Upper lobe of left lung (tissue), 4 donors: ENCODE results near the gene ATP6V1F.

Experiments used
- EP300 ChIP-seq, 4 donors: sonication (generic); formaldehyde crosslinking; IDR thresholded peaks; one replicate each; pipeline ENCODE4 v1.5.1; 2017; ENCODE audit warnings: antibody characterized with exemption in 4 of 4, control low read depth in 2 of 4
- POLR2A ChIP-seq, 4 donors: fragments of 450-650 bp; IDR thresholded peaks; one replicate each; pipeline ENCODE4 v1.5.1; 2016 to 2017; ENCODE audit warnings: antibody characterized with exemption in 4 of 4, mild to moderate bottlenecking in 2 of 4
- POLR2AphosphoS5 ChIP-seq, 2 donors: sonication (generic); formaldehyde crosslinking; IDR thresholded peaks; one replicate each; pipeline ENCODE4 v1.5.1; 2017; ENCODE audit warnings: antibody characterized with exemption in 2 of 2
- TF ChIP-seq, protein P1 (sequence below), 6 experiments: fragments of 450-650 bp in 4 of 6; fragments of 200-600 bp in 2 of 6; sonication (generic) in 2 of 6; IDR thresholded peaks; one replicate each; pipeline ENCODE4 v1.5.1; 2016 to 2019; ENCODE audit warnings: antibody characterized with exemption in 6 of 6

DNA sequence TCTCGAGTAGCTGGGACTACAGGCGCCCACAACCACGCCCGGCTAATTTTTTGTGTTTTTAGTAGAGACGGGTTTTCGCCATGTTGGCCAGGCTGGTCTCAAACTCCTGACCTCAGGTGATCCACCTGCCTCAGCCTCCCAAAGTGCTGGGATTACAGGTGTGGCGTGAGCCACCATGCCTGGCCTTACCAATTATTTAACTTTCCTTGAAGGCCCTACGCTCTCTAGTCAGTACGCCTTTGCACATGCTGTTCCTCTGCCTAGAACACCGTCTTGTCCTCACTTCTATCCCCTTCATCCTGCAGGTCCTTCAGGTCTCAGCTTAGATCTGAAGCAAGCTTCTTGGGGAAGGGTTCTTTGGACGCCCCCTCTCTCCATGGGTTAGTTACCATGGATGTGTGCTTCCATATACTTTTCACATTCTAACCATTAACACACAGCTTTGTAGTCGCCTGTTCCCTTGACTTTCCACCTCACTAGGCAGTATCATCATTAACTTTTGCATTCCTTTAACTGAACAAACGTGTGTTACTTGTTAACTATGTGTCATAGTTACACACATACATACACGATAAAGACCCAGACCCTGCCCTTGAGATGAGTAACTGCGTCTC, 592 bp upstream of the ATP6V1F start:
- TF ChIP-seq POLR2A (IDR thresholded peaks at IDR 0.05) (no peak), POLR2AphosphoS5 (IDR thresholded peaks at IDR 0.05) (no peak), EP300 (IDR thresholded peaks at IDR 0.05) (no peak)
- TF ChIP-seq, protein P1, sequence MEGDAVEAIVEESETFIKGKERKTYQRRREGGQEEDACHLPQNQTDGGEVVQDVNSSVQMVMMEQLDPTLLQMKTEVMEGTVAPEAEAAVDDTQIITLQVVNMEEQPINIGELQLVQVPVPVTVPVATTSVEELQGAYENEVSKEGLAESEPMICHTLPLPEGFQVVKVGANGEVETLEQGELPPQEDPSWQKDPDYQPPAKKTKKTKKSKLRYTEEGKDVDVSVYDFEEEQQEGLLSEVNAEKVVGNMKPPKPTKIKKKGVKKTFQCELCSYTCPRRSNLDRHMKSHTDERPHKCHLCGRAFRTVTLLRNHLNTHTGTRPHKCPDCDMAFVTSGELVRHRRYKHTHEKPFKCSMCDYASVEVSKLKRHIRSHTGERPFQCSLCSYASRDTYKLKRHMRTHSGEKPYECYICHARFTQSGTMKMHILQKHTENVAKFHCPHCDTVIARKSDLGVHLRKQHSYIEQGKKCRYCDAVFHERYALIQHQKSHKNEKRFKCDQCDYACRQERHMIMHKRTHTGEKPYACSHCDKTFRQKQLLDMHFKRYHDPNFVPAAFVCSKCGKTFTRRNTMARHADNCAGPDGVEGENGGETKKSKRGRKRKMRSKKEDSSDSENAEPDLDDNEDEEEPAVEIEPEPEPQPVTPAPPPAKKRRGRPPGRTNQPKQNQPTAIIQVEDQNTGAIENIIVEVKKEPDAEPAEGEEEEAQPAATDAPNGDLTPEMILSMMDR (IDR thresholded peaks at IDR 0.05), result no peak
